Mesothelial cell of epicardium (in vitro differentiated cells): ENCODE measurements around the gene NUMBL. TPM values are rescaled to one million over a fixed set of nuclear protein-coding genes. Genes with fewer than 3 reads are reported as not detected.
"Not testable (repeated sequence)": the region's sequence is repeated elsewhere in the genome, so short reads cannot be mapped to it uniquely, and the experiment has no call there.

Experiments
- DNase-seq, 2 experiments: peaks; one replicate each; pipeline ENCODE4 v3.0.0; 2021; ENCODE audit warnings: low spot score in 2 of 2; ENCODE audit not compliant: unreplicated experiment in 2 of 2
- H3K27ac Mint-ChIP-seq: 2 replicates; pipeline ENCODE4 v1.8.0; 2021; ENCODE audit warnings: mixed read lengths
- H3K27me3 Mint-ChIP-seq: 2 replicates; pipeline ENCODE4 v1.8.0; 2021; ENCODE audit warnings: low read depth, mixed read lengths
- H3K36me3 Mint-ChIP-seq: 2 replicates; pipeline ENCODE4 v1.8.0; 2021; ENCODE audit warnings: mixed read lengths
- H3K4me1 Mint-ChIP-seq: 2 replicates; pipeline ENCODE4 v1.8.0; 2021; ENCODE audit warnings: mixed read lengths
- H3K4me3 Mint-ChIP-seq: 2 replicates; pipeline ENCODE4 v1.8.0; 2021; ENCODE audit warnings: mild to moderate bottlenecking, moderate library complexity, mixed read lengths
- H3K9me3 Mint-ChIP-seq: 2 replicates; pipeline ENCODE4 v1.8.0; 2021; ENCODE audit warnings: mixed read lengths
- total RNA-seq: library from RNA; stranded (reverse); gene quantifications from 3 replicates; pipeline ENCODE4 v1.2.1, GENCODE V29; 2021
- TF ChIP-seq, protein P1 (sequence below): fragments of 200-600 bp; sonication (generic); IDR thresholded peaks from one replicate; pipeline ENCODE4 v1.5.0; 2021; ENCODE audit warnings: antibody characterized with exemption; ENCODE audit not compliant: unreplicated experiment

Gene NUMBL
- total RNA-seq, 1 donor from 2014 or later, result 42.5 TPM

DNA sequence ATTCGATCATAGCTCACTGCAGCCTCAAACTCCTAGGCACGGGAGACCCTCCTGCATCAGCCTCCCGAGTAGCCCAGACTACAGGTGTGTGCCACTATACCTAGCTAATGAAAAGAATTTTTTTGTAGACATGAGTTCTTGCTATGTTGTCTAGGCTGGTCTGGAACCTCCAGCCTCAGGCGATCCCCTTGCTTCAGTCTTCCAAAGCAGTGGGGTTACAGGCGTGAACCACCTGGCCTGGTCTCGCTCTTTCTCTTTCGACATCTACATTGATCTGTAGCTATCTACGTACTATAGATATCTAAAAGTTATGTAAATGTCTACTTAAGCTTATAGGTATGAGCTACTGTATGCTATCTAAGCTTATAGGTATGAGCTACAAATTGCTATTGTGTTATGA is 32.4 kb downstream of the NUMBL start:
- no peaks in the 10 kb centered on the region for H3K36me3 Mint-ChIP-seq
- no peak overlapping the region for H3K4me3 Mint-ChIP-seq
- H3K9me3 Mint-ChIP-seq, result no peaks in the 10 kb centered on the region
- no peak overlapping the region for H3K27ac Mint-ChIP-seq
- TF ChIP-seq, protein P1, sequence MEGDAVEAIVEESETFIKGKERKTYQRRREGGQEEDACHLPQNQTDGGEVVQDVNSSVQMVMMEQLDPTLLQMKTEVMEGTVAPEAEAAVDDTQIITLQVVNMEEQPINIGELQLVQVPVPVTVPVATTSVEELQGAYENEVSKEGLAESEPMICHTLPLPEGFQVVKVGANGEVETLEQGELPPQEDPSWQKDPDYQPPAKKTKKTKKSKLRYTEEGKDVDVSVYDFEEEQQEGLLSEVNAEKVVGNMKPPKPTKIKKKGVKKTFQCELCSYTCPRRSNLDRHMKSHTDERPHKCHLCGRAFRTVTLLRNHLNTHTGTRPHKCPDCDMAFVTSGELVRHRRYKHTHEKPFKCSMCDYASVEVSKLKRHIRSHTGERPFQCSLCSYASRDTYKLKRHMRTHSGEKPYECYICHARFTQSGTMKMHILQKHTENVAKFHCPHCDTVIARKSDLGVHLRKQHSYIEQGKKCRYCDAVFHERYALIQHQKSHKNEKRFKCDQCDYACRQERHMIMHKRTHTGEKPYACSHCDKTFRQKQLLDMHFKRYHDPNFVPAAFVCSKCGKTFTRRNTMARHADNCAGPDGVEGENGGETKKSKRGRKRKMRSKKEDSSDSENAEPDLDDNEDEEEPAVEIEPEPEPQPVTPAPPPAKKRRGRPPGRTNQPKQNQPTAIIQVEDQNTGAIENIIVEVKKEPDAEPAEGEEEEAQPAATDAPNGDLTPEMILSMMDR, result no peak
- H3K4me1 Mint-ChIP-seq, result no peaks in the 10 kb centered on the region
- DNase-seq, result no peak
- no peaks in the 10 kb centered on the region for H3K27me3 Mint-ChIP-seq

DNA sequence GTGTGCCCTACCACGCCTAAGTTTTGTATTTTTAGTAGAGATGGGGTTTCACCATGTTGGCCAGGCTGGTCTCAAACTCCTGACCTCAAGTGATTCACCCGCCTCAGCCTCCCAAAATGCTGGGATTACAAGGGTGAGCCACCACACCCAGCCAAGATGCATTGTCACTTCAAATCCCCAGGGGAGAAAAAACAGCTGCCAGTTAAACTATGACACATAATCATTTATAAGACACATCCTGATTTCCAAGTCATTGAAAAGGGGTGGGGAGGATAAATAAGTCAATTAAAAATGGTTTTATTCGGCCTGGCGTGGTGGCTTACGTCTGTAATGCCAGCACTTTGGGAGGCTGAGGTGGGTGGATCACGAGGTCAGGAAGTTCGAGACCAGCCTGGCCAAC is 34.8 kb downstream of the NUMBL start:
- H3K4me3 Mint-ChIP-seq, H3K27me3 Mint-ChIP-seq, H3K36me3 Mint-ChIP-seq, H3K27ac Mint-ChIP-seq, DNase-seq, H3K9me3 Mint-ChIP-seq, H3K4me1 Mint-ChIP-seq: not testable (repeated sequence)

DNA sequence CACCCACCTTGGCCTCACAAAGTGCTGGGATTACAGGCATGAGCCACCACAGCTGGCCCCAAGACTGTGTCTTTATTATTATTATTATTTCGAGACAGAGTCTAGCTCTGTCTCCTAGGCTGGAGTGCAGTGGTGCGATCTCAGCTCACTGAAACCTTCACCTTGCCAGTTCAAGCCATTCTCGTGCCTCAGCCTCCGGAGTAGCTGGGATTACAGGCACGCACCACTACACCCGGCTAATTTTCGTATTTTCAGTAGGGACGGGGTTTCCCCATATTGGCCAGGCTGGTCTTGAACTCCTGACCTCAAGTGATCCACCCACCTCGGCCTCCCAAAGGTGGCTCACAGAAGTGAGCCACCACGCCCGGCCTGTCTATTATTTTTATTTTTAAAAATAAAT is 38.1 kb downstream of the NUMBL start:
- not testable (repeated sequence) for H3K27me3 Mint-ChIP-seq, H3K27ac Mint-ChIP-seq, H3K36me3 Mint-ChIP-seq, DNase-seq, H3K4me3 Mint-ChIP-seq, H3K4me1 Mint-ChIP-seq, H3K9me3 Mint-ChIP-seq

DNA sequence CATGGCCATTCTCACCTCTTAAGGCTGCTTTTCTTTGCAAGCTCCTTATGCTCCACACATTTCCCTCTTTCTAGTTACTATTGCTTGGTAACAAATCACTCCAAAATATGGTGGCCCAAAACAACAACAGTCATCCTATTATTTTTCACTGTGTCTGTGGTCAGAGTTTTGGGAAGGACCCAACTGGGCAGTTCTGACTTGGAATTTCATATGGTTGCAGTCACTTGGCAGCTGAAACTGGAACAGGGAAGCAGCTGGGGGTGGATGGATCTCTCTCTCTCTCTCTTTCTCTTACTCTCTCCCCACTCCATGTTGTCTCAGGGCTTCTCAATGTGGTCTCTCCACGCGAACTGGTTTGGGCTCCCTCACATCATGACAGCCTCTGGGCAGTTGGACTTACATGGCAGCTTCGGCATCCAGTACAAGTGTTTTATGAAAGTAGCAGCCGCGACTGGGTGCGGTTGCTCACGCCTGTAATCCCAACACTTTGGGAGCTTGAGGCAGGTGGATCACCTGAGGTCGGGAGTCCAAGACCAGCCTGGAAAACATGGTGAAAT is 39.6 kb downstream of the NUMBL start:
- Mint-ChIP-seq H3K27ac (no peak overlapping the region), H3K4me3 (no peak overlapping the region), H3K27me3 (no peaks in the 10 kb centered on the region), H3K4me1 (peaks cover 9% of the 10 kb centered on the region), H3K36me3 (no peaks in the 10 kb centered on the region), H3K9me3 (no peaks in the 10 kb centered on the region)
- TF ChIP-seq, protein P1, result no peak
- DNase-seq, result no peak

DNA sequence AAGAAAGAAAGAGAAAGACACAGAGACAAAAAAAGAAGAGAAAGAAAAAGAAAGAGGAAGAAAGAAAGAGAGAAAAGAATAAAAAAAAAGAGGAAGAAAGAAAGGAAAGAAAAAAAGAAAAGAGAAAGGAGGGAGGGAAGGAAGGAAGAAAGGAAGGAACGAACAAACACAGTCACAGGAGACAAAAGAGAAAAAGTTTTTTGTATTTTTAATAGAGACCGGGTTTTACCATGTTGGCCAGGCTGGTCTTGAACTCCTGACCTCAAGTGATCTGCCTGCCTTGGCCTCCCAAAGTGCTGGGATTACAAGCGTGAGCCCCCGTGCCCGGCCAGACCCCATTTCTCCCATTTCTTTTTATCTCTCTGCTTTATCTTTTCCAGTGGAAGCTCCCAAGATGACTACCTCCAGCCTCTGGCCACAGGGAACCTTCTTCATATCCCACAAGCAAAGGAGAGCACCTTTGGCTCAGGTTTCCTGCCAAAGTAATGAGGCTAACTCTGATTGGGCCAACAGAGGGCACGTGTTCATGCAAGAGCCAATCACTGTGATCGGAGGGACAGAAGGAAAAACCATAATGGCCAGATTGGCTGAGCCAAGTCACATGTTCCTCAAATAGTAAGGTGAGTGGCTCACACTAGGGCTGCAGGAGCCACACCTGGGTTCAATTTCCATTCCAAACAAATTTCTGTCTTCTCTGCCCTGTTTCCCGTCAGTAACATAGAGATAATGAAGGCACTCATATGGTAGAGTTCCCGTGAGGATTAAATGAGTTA is 40.4 kb downstream of the NUMBL start:
- not testable (repeated sequence) for H3K9me3 Mint-ChIP-seq, H3K36me3 Mint-ChIP-seq, H3K27me3 Mint-ChIP-seq, H3K27ac Mint-ChIP-seq, DNase-seq, H3K4me3 Mint-ChIP-seq
- H3K4me1 Mint-ChIP-seq, result peaks cover 11% of the 10 kb centered on the region

DNA sequence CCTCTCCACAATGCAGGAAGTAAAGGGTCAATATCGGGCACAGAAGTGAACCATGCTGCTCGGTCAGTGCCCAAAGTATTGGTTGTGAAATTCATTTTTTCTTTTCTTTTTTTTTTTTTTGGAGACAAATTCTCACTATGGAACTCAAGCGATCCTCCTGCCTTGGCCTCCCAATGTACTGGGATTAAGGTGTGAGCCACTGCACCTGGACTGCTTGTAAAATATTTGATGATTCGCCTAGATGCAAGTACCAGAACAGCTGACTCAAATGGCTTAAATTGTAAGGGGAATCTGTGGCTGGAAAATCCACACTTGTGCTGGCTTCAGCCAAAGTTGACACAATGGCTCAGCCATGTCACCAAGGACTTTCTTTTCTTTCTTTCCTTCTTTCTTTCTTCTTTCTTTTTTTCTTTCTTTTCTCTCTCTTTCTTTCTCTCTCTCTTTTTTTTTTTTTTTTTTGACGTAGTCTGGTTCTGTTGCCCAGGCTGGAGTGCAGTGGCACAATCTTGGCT is 43.7 kb downstream of the NUMBL start:
- Mint-ChIP-seq H3K36me3 (no peaks in the 10 kb centered on the region), H3K27ac (no peak overlapping the region), H3K9me3 (no peaks in the 10 kb centered on the region), H3K4me1 (peaks cover 11% of the 10 kb centered on the region), H3K27me3 (no peaks in the 10 kb centered on the region), H3K4me3 (no peak overlapping the region)
- TF ChIP-seq, protein P1, result no peak
- DNase-seq, result no peak

DNA sequence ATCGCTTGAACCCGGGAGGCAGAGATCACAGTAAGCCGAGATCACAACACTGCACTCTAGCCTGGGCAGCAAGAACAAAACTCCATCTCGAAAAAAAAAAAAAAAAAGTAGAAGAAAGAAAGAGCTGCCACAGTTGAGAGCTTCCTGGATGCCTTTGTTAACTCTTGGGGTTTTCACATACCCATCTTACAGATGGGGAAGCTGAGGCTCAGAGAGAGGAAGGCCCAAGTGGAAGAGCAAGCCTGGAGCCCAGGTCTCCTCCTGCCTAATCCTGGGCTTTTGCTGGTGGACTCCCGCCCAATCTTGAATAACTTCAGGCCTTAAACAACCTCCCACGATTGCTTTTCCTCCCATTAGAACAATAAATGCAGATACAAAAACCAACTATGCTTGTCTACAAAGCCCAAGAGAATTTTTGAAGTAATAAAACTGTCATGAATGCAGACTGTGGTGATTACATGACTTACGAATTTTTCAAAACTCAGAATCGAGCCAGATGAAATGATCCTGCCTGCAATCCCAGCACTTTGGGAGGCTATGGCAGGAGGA is 47.6 kb downstream of the NUMBL start:
- no peaks in the 10 kb centered on the region for H3K9me3 Mint-ChIP-seq
- no peak for DNase-seq
- no peaks in the 10 kb centered on the region for H3K27me3 Mint-ChIP-seq
- no peak overlapping the region for H3K4me3 Mint-ChIP-seq
- H3K4me1 Mint-ChIP-seq, result peaks cover 24% of the 10 kb centered on the region
- TF ChIP-seq, protein P1, result no peak
- H3K27ac Mint-ChIP-seq, result no peak overlapping the region
- no peaks in the 10 kb centered on the region for H3K36me3 Mint-ChIP-seq
